Ecto neural progenitor cell (in vitro differentiated cells): ENCODE data around the gene LIPC.
A peak's percentile ranks its signal among the peaks of the same experiment; 100 is the strongest.

Experiments used
- DNase-seq: peaks from one replicate; pipeline ENCODE4 v3.0.0-alpha.2; 2018; ENCODE audit warnings: low spot score

Gene LIPC

GRCh38 chr15:58517682-58518525, 86.1 kb downstream of the LIPC start:
- no peak for DNase-seq

GRCh38 chr15:58518626-58519025, 86.8 kb downstream of the LIPC start:
- no peak for DNase-seq

- DNase-seq, result no peak
Observed at GRCh38 chr15:58519516-58519915, 87.7 kb downstream of the LIPC start.

- no peak for DNase-seq
Observed at GRCh38 chr15:58520464-58520863, 88.7 kb downstream of the LIPC start.

GRCh38 chr15:58520936-58521292, 89.1 kb downstream of the LIPC start:
- DNase-seq, result no peak

- peak; percentile 56 for DNase-seq
Observed at GRCh38 chr15:58521293-58521991, 89.7 kb downstream of the LIPC start.

- no peak for DNase-seq
Observed at GRCh38 chr15:58522391-58522790, 90.6 kb downstream of the LIPC start.

- no peak for DNase-seq
Observed at GRCh38 chr15:58522865-58523264, 91.1 kb downstream of the LIPC start.

- no peak for DNase-seq
Observed at GRCh38 chr15:58523634-58524033, 91.8 kb downstream of the LIPC start.

GRCh38 chr15:58524247-58524646, 92.5 kb downstream of the LIPC start:
- no peak for DNase-seq

- DNase-seq, result no peak
Observed at GRCh38 chr15:58525991-58526421, 94.2 kb downstream of the LIPC start.

- no peak for DNase-seq
Observed at GRCh38 chr15:58526647-58527192, 94.9 kb downstream of the LIPC start.

- no peak for DNase-seq
Observed at GRCh38 chr15:58527573-58528187, 95.9 kb downstream of the LIPC start.

GRCh38 chr15:58528188-58528870, 96.5 kb downstream of the LIPC start:
- DNase-seq, result no peak

- no peak for DNase-seq
Observed at GRCh38 chr15:58529041-58529440, 97.2 kb downstream of the LIPC start.

- no peak for DNase-seq
Observed at GRCh38 chr15:58530056-58530590, 98.3 kb downstream of the LIPC start.

- no peak for DNase-seq
Observed at GRCh38 chr15:58532126-58532525, 100.3 kb downstream of the LIPC start.

GRCh38 chr15:58534556-58534955, 102.8 kb downstream of the LIPC start:
- no peak for DNase-seq

GRCh38 chr15:58535337-58535736, 103.5 kb downstream of the LIPC start:
- no peak for DNase-seq

GRCh38 chr15:58535894-58536293, 104.1 kb downstream of the LIPC start:
- DNase-seq, result no peak

GRCh38 chr15:58536414-58536813, 104.6 kb downstream of the LIPC start:
- DNase-seq, result no peak

- no peak for DNase-seq
Observed at GRCh38 chr15:58537033-58537432, 105.2 kb downstream of the LIPC start.
